ENCODE data around the gene COL1A2.

The COL1A2 gene

GRCh38 chr7:94434042-94434441 lies 39.3 kb downstream of the COL1A2 start:
- DNase-seq (ENCODE audit: low spot score), result no peak

GRCh38 chr7:94436018-94436604 lies 41.4 kb downstream of the COL1A2 start:
- peak; percentile 57 for DNase-seq (ENCODE audit: low spot score)

- DNase-seq (ENCODE audit: low spot score), result no peak
Observed at GRCh38 chr7:94436700-94437099, 42.0 kb downstream of the COL1A2 start.

GRCh38 chr7:94439893-94440381 lies 45.2 kb downstream of the COL1A2 start:
- DNase-seq (ENCODE audit: low spot score), result no peak

- no peak for DNase-seq (ENCODE audit: low spot score)
Observed at GRCh38 chr7:94440451-94441039, 45.9 kb downstream of the COL1A2 start.

- DNase-seq (ENCODE audit: low spot score), result no peak
Observed at GRCh38 chr7:94441138-94441537, 46.4 kb downstream of the COL1A2 start.

- no peak for DNase-seq (ENCODE audit: low spot score)
Observed at GRCh38 chr7:94442639-94443038, 47.9 kb downstream of the COL1A2 start.

- DNase-seq (ENCODE audit: low spot score), result no peak
Observed at GRCh38 chr7:94444813-94445212, 50.1 kb downstream of the COL1A2 start.

- no peak for DNase-seq (ENCODE audit: low spot score)
Observed at GRCh38 chr7:94445696-94446194, 51.0 kb downstream of the COL1A2 start.

- no peak for DNase-seq (ENCODE audit: low spot score)
Observed at GRCh38 chr7:94446308-94446707, 51.6 kb downstream of the COL1A2 start.

GRCh38 chr7:94449151-94449725 lies 54.5 kb downstream of the COL1A2 start:
- peak; percentile 38 for DNase-seq (ENCODE audit: low spot score)

- no peak for DNase-seq (ENCODE audit: low spot score)
Observed at GRCh38 chr7:94450044-94450697, 55.5 kb downstream of the COL1A2 start.

GRCh38 chr7:94451187-94451586 lies 56.5 kb downstream of the COL1A2 start:
- no peak for DNase-seq (ENCODE audit: low spot score)

- DNase-seq (ENCODE audit: low spot score), result no peak
Observed at GRCh38 chr7:94452239-94452638, 57.5 kb downstream of the COL1A2 start.

GRCh38 chr7:94453898-94454297 lies 59.2 kb downstream of the COL1A2 start:
- DNase-seq (ENCODE audit: low spot score), result no peak

- DNase-seq (ENCODE audit: low spot score), result no peak
Observed at GRCh38 chr7:94458041-94458440, 63.3 kb downstream of the COL1A2 start.

GRCh38 chr7:94466516-94466915 lies 71.8 kb downstream of the COL1A2 start:
- no peak for DNase-seq (ENCODE audit: low spot score)

- DNase-seq (ENCODE audit: low spot score), result no peak
Observed at GRCh38 chr7:94471604-94472003, 76.9 kb downstream of the COL1A2 start.

GRCh38 chr7:94472608-94473007 lies 77.9 kb downstream of the COL1A2 start:
- peak; percentile 12 for DNase-seq (ENCODE audit: low spot score)

- DNase-seq (ENCODE audit: low spot score), result no peak
Observed at GRCh38 chr7:94476251-94476840, 81.7 kb downstream of the COL1A2 start.

- no peak for DNase-seq (ENCODE audit: low spot score)
Observed at GRCh38 chr7:94477878-94478277, 83.2 kb downstream of the COL1A2 start.

- no peak for DNase-seq (ENCODE audit: low spot score)
Observed at GRCh38 chr7:94478648-94479214, 84.0 kb downstream of the COL1A2 start.
